ENCODE results near the gene CRADD. TPM values are rescaled to one million over a fixed set of nuclear protein-coding genes. Genes with fewer than 3 reads are reported as not detected.

Gene CRADD
- total and polyA plus RNA-seq, 2 of the 4 experiments (the other 2 are of a cell fraction), result 11.1 to 14.0 TPM

DNA sequence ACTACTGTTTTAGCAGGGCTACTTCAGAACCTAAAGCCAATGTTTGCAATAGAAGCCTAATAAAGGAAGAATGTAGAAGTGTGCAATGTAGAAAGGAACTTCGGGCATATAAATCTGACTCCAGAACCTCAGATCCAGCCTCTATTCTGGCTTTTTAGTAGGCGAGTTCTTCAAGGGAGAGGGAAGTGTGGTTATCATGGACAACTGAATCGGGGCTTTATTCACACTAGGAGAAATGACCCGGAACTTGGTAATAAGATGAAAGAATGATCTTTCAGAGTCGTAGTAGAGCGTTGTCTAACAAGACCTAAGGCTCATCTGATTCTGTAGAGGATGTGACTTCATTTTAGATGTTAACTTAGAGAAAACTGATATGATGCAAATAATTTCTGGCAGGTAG lies 72.9 kb downstream of the CRADD start:
- DNase-seq (no peak), ATAC-seq (ENCODE audit: low read depth) (no peak)
- no TSS peak for BruUV-seq (replicated peaks)
- Histone ChIP-seq H2BK120ac (ENCODE audit: low read depth, low read length) (no peak overlapping the region), H3K4ac (ENCODE audit: low read depth, low read length) (no peak overlapping the region), H4K20me1 (ENCODE audit: insufficient read depth, low read length) (peaks cover 4% of the 10 kb centered on the region), H4K91ac (ENCODE audit: insufficient read depth, low read depth, low read length) (no peak overlapping the region), H2AK5ac (ENCODE audit: low read depth, low read length) (no peak overlapping the region), H3K23ac (ENCODE audit: low read depth, low read length) (no peak overlapping the region), H2BK15ac (ENCODE audit: low read depth, low read length) (no peak overlapping the region), H3K4me1 (ENCODE audit: control insufficient read depth, insufficient read depth, low read length) (peaks cover 10% of the 10 kb centered on the region), H3K9me3 (ENCODE audit: control insufficient read depth, insufficient read depth, low read length) (peaks cover 10% of the 10 kb centered on the region), H3K9ac (ENCODE audit: low read depth, low read length) (no peak overlapping the region), H2BK5ac (ENCODE audit: low read depth, low read length, poor library complexity, severe bottlenecking) (no peak overlapping the region), H3K36me3 (ENCODE audit: control insufficient read depth, insufficient read depth, low read length) (no peaks in the 10 kb centered on the region), H3K4me3 (ENCODE audit: insufficient read depth, low read depth, low read length) (no peak overlapping the region), H3K27me3 (ENCODE audit: control insufficient read depth, insufficient read depth, low read length) (no peaks in the 10 kb centered on the region; the same call in 1 of the 2 replicates), H4K5ac (ENCODE audit: low read depth, low read length) (no peak overlapping the region), H2AFZ (replicated peaks; ENCODE audit: low read length, poor library complexity) (no peak overlapping the region), H2BK20ac (ENCODE audit: low read depth, low read length) (no peak overlapping the region), H3K27ac (ENCODE audit: insufficient read depth, low read length) (no peak overlapping the region), H3K79me1 (ENCODE audit: low read depth in 1 of 2, low read length in 2 of 2) (peaks cover 0 to 3% of the 10 kb centered on the region in 2 experiments; a peak in 2 of 4 replicates), H4K8ac (ENCODE audit: low read depth in 2 of 2, low read length in 2 of 2) (no peak overlapping the region), H3K14ac (replicated peaks; ENCODE audit: low read depth, low read length) (no peak overlapping the region), H3K18ac (ENCODE audit: low read depth, low read length) (no peak overlapping the region), H3K4me2 (ENCODE audit: low read depth, low read length) (no peak overlapping the region), H3K9me1 (ENCODE audit: insufficient read depth, low read length) (0 out of 2 replicates have a peak, but pooled peaks cover 5% of the 10 kb centered on the region), H3K56ac (ENCODE audit: extremely low read depth, insufficient read depth, low read length) (no peak overlapping the region), H2AK9ac (replicated peaks; ENCODE audit: low read depth, low read length, poor library complexity) (no peak overlapping the region)
- intact Hi-C loops (cut with micrococcal nuclease) (no loop called here), dilution Hi-C loops (cut with HindIII; ENCODE audit: low sequenced_read_pairs, unreplicated experiment) (no loop called here), in situ Hi-C loops (cut with MboI; ENCODE audit: low sequenced_read_pairs) (loop anchor here (10.0 kb wide), 1 partner anchor 245 kb away; no protein-coding TSS in a partner anchor)
- TF ChIP-seq RCOR1 (IDR thresholded peaks at IDR 0.05; ENCODE audit: insufficient replicate concordance, low read length), result no peak
- no peak for TF ChIP-seq MAZ (IDR thresholded peaks at IDR 0.05; ENCODE audit: borderline replicate concordance, low read depth, low read length)
- no peak for TF ChIP-seq CEBPB (IDR thresholded peaks at IDR 0.05; ENCODE audit: low read depth, low read length)
- TF ChIP-seq, protein P1, sequence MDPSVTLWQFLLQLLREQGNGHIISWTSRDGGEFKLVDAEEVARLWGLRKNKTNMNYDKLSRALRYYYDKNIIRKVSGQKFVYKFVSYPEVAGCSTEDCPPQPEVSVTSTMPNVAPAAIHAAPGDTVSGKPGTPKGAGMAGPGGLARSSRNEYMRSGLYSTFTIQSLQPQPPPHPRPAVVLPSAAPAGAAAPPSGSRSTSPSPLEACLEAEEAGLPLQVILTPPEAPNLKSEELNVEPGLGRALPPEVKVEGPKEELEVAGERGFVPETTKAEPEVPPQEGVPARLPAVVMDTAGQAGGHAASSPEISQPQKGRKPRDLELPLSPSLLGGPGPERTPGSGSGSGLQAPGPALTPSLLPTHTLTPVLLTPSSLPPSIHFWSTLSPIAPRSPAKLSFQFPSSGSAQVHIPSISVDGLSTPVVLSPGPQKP (IDR thresholded peaks at IDR 0.05; ENCODE audit: borderline replicate concordance, low read depth, low read length), result no peak
- TF ChIP-seq CTCF (conservative IDR thresholded peaks at IDR 0.05; ENCODE audit: low read depth, low read length), result no peak
- no peak for TF ChIP-seq POLR2A (IDR thresholded peaks at IDR 0.05; ENCODE audit: low read depth, low read length)
- no peak for TF ChIP-seq NFE2L2 (IDR thresholded peaks at IDR 0.05; ENCODE audit: low read depth, low read length)
- no peak for TF ChIP-seq FOS (IDR thresholded peaks at IDR 0.05; ENCODE audit: low read depth, low read length)
- no peak for TF ChIP-seq MAFK (IDR thresholded peaks at IDR 0.05; ENCODE audit: low read depth, low read length)
- TF ChIP-seq MXI1 (IDR thresholded peaks at IDR 0.05; ENCODE audit: borderline replicate concordance, low read depth, low read length), result no peak
- CTCF ChIA-PET, result no interaction called here
- WGBS, 2 experiments (ENCODE audit: extremely low coverage in 2 of 2, insufficient read length in 1 of 2), result 93% methylated on average over 3 of the region's 6 CpGs; no CpG with 5 or more reads in 1 of the 2 experiments
- POLR2A ChIA-PET (ENCODE audit: unreplicated experiment), result no interaction called here

All from IMR-90 (cell line).